HFFc6 (cell line): ENCODE measurements around the gene CEP250. TPM values are rescaled to one million over a fixed set of nuclear protein-coding genes. Genes with fewer than 3 reads are reported as not detected.

ENCODE experiments used
- DNase-seq: peaks from one replicate; pipeline ENCODE4 v3.0.0-alpha.2; 2018
- H3K27ac Mint-ChIP-seq: 2 replicates; pipeline ENCODE4 v1.8.0; 2020; ENCODE audit warnings: mild to moderate bottlenecking, mixed read lengths
- H3K27me3 Mint-ChIP-seq: 2 replicates; pipeline ENCODE4 v1.8.0; 2021; ENCODE audit warnings: mild to moderate bottlenecking, moderate library complexity, mixed read lengths; ENCODE audit not compliant: insufficient read depth
- H3K36me3 Mint-ChIP-seq: 2 replicates; pipeline ENCODE4 v1.8.0; 2021; ENCODE audit warnings: low read depth, mixed read lengths
- H3K4me1 Mint-ChIP-seq: 2 replicates; pipeline ENCODE4 v1.8.0; 2020; ENCODE audit warnings: low read depth, mixed read lengths
- H3K4me3 Mint-ChIP-seq: 2 replicates; pipeline ENCODE4 v1.8.0; 2020; ENCODE audit warnings: mild to moderate bottlenecking, moderate library complexity, mixed read lengths
- H3K9me3 Mint-ChIP-seq: 2 replicates; pipeline ENCODE4 v1.8.0; 2020; ENCODE audit warnings: mild to moderate bottlenecking, mixed read lengths
- CTCF ChIP-seq: fragments of 200-600 bp; sonication (generic); IDR thresholded peaks from 2 replicates; pipeline ENCODE4 v1.5.0; 2021; ENCODE audit warnings: antibody characterized with exemption, mild to moderate bottlenecking
- total RNA-seq, 6 experiments: library from RNA; stranded (reverse); fragmentation: NEBNext Ultra II Directional; extraction: Animal tissue kit (Norgen Biotek cat#: 25700); gene quantifications; 2 replicates in 1 of 6; 3 replicates in 5 of 6; pipeline ENCODE4 v1.2.3, GENCODE V29; 2021

The CEP250 gene
- total RNA-seq, 6 experiments from 2014 or later = 18.3 to 26.3 (median 22.9) TPM

GRCh38 chr20:35434085-35435005, 21.1 kb upstream of the CEP250 start:
- Mint-ChIP-seq H3K4me3 (no peak overlapping the region), H3K9me3 (no peaks in the 10 kb centered on the region), H3K27me3 (peaks cover 7% of the 10 kb centered on the region), H3K27ac (no peak overlapping the region), H3K4me1 (peaks cover 16% of the 10 kb centered on the region), H3K36me3 (no peaks in the 10 kb centered on the region)
- TF ChIP-seq CTCF = no peak
- DNase-seq = no peak

GRCh38 chr20:35436177-35436573, 19.2 kb upstream of the CEP250 start:
- no peaks in the 10 kb centered on the region for H3K9me3 Mint-ChIP-seq
- peaks cover 7% of the 10 kb centered on the region for H3K27me3 Mint-ChIP-seq
- no peak overlapping the region for H3K27ac Mint-ChIP-seq
- peaks cover 20% of the 10 kb centered on the region for H3K4me1 Mint-ChIP-seq
- H3K36me3 Mint-ChIP-seq = no peaks in the 10 kb centered on the region
- TF ChIP-seq CTCF = no peak
- no peak overlapping the region for H3K4me3 Mint-ChIP-seq
- DNase-seq = no peak

- H3K36me3 Mint-ChIP-seq = no peaks in the 10 kb centered on the region
- H3K9me3 Mint-ChIP-seq = no peaks in the 10 kb centered on the region
- DNase-seq = no peak
- H3K4me1 Mint-ChIP-seq = peaks cover 23% of the 10 kb centered on the region
- TF ChIP-seq CTCF = no peak
- H3K4me3 Mint-ChIP-seq = peak overlapping the region; percentile 78; the same call in 1 of the 2 replicates
- H3K27me3 Mint-ChIP-seq = peaks cover 6% of the 10 kb centered on the region
- H3K27ac Mint-ChIP-seq = no peak overlapping the region
Observed at GRCh38 chr20:35437599-35437998, 17.8 kb upstream of the CEP250 start.

GRCh38 chr20:35443003-35443402, 12.4 kb upstream of the CEP250 start:
- Mint-ChIP-seq H3K27ac (peak overlapping the region; percentile 95), H3K4me3 (peak overlapping the region; percentile 36; the same call in 1 of the 2 replicates), H3K4me1 (peaks cover 35% of the 10 kb centered on the region), H3K9me3 (no peaks in the 10 kb centered on the region), H3K27me3 (no peaks in the 10 kb centered on the region; the same call in 1 of the 2 replicates), H3K36me3 (no peaks in the 10 kb centered on the region)
- peak; percentile 81 for DNase-seq
- no peak for TF ChIP-seq CTCF

GRCh38 chr20:35444226-35444625, 11.2 kb upstream of the CEP250 start:
- H3K27me3 Mint-ChIP-seq = no peaks in the 10 kb centered on the region; the same call in 1 of the 2 replicates
- H3K36me3 Mint-ChIP-seq = no peaks in the 10 kb centered on the region
- TF ChIP-seq CTCF = no peak
- no peak overlapping the region for H3K4me3 Mint-ChIP-seq
- peaks cover 22% of the 10 kb centered on the region for H3K4me1 Mint-ChIP-seq
- H3K9me3 Mint-ChIP-seq = no peaks in the 10 kb centered on the region
- no peak for DNase-seq
- no peak overlapping the region for H3K27ac Mint-ChIP-seq
